ENCODE data around the gene RAET1E.
"Not testable (repeated sequence)": the region's sequence is repeated elsewhere in the genome, so short reads cannot be mapped to it uniquely, and the experiment has no call there.

The RAET1E gene

DNA sequence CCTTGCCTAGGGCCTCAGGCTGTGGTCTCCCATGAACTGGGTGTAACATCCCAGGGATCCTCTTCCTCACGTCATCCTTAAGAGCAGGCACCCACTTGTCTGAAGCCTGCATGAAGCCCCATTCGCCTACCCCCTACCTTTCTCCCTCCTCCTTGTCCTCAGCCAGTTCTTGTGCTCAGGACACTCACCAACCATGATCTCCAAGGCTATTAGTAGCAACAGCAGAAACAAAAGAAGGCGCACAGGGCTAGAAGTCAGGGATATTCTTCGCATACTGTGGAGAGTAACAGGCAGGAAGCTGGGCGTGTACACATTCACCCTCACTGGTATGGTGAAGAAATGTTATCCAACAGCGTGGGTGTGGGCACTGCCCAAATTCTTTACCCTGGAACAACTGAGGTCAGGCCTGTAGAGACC is 7.3 kb downstream of the RAET1E start:
- no peak for DNase-seq (ENCODE audit: low read depth in 2 of 2)

DNA sequence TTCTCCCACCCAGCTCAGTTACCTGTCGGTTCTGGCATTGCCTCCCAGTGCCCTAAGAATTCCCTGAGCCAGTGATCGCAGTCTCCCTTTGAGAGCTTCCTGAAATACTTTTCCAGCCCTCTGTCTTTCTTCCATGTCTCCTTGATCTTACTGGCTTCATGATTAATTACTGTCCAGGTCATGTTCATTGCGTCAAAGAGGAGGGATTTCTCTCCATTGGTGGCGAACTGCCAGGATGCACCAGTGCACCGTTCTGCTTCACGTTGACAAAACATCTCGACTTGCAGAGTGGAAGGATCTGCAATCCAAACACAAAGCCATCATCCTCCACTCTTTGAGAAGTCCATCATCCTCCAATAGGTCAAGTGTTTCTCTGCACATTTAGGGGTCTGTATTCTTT is 8.6 kb downstream of the RAET1E start:
- no peak for DNase-seq (ENCODE audit: low read depth in 2 of 2)

DNA sequence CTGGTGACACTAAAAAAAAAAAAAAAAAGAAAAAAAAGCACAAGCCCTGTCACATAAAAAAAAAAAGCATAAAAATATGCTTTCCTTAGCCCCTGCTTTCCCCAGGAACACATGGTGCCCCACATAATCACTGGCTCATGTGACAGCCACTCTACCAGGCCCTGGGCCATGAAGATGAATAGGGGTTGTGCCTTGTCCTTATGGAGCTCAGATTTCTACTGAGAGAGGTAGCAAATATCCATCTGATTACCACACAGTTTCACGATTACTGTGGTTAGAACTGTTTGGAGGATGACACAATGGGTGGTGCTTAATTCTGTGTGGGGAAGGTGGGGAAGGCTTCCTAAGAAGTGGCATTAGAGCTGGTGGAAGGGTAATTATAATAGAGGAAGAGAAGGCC is 9.3 kb downstream of the RAET1E start:
- DNase-seq (ENCODE audit: low read depth in 2 of 2) = no peak

DNA sequence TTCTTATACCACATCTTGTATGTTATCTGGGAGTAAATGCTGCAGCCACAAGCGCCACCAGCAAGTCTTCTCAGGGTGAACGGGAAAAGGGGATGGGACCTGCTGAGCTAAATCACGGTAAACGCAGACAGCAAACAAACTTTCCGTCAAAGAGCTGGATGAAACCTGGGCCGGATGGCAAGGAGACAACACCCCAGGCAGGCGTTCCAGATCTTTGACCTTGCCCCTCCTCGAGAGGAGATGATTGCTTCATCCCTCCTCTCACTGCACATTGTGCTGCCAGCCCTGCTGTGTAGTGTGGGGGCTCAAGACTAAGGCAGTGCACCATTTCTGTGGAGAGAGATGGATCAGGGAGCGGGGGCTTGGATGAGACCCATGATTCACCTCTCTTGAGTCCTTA is 9.8 kb downstream of the RAET1E start:
- DNase-seq (ENCODE audit: low read depth in 2 of 2) = no peak

DNA sequence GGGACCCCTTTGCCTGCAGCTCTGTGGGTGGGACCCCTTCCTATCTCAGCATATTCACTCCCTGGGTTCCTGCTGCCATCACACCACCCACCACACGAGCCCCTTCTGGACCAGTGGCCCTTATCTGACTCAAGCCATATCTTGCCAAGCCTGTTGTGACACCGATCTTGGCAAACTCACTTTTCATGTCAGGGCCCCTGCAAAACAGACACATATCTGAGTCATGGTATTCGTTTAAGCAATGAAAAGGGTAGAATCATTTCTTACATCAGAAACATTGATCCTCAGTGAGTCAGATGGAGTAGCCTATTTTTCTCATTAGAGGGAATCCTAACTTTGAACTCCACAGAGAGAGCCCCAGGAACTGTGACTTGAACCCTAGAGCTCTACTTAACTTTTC is 10.6 kb downstream of the RAET1E start:
- DNase-seq (ENCODE audit: low read depth in 2 of 2) = no peak

DNA sequence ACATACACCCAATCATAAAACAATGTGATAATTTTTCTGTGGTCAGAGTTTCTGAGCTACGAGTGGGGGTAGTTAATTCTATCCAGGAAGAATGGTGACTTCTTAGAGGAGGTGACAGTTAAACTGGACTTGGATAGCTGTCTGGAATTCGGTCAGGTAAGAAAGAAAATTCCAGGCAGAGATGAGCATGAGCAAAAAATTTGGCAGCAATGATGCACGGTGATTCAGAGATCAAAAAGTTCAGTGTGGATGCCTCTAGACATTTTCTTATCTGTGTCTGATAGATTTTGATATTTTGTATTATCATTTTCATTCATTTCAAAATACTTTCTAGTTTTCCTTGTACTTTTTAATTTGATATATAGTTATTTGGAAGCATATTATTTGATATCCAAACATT is 12.0 kb downstream of the RAET1E start:
- DNase-seq (ENCODE audit: low read depth in 2 of 2) = no peak

DNA sequence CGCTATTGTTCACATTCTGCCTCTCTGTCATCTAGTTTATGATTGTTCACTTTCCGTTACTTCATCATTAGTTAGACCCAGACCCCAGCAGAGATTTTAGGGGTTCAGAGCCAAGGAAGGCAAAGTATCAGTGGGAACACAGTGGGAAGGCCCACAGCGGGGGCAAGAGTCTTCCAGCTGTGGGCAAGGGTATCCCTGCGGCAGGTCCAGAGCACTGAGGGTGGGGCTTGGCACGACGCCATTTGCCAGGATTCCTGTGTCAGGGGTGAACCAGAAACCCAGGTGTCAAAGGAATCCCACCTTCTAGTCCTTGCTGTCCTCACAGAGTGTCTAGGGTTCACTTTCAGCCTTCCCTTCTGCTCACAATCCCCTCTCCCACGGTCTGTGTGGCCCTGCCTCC is 13.3 kb downstream of the RAET1E start:
- DNase-seq (ENCODE audit: low read depth in 2 of 2) = no peak

DNA sequence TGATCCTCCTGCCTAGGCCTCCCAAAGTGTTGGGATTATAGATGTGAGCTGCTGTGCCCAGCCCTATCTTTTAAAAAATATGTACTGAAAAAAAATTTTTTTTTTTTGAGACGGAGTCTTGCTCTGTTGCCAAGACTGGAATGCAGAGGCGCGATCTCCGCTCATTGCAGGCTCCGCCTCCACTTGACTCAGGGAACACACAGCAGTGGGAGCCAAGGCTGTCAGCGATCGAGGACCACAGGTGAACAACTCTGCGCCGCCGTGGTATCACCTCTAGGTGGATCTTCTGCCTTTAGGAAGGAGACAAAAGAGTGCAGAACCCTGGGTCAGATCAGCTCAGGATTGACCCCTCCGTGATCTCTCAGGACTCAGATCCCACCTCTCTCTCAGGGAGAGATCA is 13.7 kb downstream of the RAET1E start:
- no peak for DNase-seq (ENCODE audit: low read depth in 2 of 2)

DNA sequence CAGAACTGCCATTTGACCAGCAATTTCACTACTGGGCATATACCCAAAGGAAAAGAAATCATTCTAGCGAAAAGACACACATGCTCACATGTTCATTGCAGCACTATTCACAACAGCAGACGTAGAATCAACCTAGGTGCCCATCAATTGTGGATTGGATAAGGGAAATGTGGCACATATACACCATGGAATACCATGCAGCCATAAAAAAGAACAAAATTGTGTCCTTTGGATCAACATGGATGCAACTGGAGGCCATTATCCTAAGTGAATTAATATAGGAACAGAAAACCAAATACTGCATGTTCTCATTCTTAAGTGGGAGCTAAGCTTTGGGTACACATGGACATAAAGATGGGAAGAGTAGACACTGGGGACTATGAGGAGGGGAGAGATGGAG is 16.1 kb downstream of the RAET1E start:
- no peak for DNase-seq (ENCODE audit: low read depth in 2 of 2)

DNA sequence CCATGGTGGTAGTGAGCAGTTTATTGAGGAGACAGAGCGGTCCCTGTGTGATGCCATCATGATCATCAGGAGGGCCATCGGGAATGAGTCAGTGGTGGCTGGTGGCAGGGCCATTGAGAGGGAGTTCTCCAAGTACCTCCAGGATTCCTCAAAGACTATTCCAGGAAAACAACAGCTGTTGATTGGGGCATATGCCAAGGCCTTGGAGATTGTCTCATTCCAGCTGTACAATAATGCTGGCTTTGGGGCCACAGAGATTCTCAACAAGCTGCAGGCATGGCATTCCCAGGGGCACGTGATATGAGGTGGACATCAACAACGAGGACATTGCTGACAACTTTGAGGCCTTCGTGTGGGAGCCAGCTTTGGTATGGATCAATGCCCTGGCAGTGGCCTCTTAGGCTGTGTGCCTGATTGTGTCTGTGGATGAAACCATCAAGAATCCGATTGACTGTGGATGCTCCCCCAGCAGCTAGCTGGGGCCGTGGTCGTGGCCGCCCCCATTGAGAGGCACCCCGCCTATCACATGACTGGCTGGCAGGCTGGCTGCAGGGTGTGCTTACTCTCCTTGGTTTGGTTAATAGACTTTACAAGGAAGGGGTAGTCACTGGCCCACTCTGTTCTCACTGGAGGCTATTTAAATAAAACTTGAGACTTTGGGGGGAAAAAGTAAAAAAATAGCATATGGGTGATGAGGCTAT is 16.7 kb downstream of the RAET1E start:
- no peak for DNase-seq (ENCODE audit: low read depth in 2 of 2)

DNA sequence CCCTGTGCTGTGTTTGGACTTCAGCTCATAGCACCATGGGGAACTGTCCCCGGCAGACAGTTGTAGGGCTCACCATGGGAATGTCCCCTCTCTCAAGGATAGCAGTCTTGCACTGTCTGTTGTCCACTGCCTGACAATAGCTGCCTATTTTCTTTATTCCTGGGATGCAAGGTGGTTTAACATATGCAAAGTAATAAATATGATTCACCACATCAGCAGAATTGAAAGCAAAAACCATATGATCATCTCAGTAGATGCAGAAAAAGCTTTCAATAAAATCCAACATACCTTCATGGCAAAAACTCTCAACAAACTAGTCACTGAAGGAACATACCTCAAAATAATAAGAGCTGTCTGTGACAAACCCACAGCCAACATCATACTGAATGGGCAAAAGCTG is 20.3 kb downstream of the RAET1E start:
- DNase-seq (ENCODE audit: low read depth in 2 of 2) = no peak

DNA sequence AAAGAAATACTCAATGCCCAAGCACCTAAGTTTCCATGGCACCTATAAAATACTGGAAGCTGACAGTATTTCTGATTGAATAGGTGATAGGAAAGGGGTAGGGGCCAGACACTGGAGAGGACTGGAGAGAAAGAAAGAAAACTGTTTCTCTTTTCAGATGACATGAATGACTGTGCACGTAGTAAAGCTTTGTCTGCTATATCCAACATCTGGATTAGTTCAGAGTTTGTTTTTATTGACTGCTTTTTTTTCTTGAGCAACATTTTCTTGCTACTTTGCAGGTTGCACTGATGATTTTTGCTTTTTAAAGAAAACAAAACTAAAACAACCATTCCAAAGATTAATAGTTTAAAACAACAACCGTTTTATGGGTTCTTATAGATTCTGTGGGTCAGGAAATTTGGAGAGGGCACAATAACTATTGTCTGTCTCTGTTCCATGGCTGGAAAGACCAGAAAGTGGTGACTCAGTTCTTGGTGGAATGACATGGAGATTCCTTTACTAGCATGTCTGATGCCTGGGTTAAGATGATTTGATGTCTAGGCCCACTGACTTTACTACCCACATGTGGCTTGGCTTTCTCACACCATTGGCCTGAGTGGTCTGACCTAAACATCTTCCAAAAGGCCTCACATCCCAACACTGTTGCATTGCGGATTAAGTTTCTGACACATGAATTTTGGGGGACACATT is 21.5 kb downstream of the RAET1E start:
- DNase-seq (ENCODE audit: low read depth in 2 of 2) = no peak

DNA sequence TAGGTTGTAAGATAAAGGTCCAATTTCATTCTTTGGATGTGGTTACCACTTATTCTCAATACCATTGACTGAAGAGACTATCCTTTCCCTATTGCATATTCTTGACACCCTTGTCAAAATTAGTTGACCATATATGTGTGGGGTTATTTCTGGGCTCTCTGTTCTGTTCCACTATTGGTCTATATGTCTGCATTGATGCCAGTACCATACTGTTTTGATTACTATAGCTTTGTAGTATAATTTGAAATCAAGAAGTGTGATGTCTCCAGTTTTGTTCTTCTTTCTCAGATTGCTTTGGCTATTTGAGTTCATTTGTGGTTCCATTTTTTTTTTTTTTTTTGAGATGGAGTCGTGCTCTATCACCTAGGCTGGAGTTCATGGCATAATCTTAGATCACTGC is 25.7 kb downstream of the RAET1E start:
- no peak for DNase-seq (ENCODE audit: low read depth in 2 of 2)

DNA sequence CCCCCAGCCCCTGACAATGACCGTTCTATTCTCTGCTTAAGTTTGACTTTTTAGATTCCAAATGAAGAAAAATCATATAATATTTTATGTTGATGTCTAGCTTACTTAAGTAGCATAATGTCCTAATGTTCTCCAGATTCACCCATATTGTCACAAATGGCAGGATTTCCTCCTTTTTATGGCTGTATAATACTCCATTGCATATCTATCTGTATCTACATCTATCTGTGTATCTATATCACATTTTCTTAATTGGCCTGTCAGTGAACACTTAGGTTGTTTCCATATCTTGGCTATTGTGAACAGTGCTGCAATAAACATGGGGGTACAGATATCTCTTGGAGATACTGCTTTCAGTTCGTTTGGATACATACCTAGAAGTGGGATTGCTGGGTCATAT is 26.7 kb downstream of the RAET1E start:
- no peak for DNase-seq (ENCODE audit: low read depth in 2 of 2)

DNA sequence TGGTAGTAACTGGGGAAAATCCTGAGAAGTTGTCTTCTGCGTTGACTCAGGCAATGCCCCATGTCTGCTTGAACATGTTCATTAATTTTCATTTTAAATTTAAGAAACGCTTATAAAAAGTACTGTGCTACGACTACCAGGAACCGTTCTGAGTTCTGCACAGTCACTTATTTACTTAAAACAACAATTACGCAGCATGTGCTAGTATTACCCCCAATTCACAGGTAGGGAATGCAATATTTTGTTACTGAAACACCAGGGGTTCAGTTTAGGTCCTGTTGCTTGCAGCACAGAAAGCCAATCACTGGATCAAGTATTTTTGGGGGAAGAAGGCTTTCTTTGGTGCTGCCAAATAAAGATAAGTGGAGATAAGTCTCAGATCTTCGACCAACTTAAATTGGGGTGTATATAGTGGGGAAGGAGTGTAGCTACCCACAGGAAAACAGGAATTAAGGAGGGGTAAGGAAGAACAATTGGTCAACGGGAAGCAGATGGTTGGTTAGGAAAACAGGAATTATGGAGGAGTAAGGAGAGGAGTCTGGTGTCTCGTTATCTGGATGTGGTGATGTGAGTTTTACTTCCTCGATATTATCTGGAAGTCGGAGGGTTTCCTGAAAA is 28.5 kb downstream of the RAET1E start:
- DNase-seq (ENCODE audit: low read depth in 2 of 2) = no peak

DNA sequence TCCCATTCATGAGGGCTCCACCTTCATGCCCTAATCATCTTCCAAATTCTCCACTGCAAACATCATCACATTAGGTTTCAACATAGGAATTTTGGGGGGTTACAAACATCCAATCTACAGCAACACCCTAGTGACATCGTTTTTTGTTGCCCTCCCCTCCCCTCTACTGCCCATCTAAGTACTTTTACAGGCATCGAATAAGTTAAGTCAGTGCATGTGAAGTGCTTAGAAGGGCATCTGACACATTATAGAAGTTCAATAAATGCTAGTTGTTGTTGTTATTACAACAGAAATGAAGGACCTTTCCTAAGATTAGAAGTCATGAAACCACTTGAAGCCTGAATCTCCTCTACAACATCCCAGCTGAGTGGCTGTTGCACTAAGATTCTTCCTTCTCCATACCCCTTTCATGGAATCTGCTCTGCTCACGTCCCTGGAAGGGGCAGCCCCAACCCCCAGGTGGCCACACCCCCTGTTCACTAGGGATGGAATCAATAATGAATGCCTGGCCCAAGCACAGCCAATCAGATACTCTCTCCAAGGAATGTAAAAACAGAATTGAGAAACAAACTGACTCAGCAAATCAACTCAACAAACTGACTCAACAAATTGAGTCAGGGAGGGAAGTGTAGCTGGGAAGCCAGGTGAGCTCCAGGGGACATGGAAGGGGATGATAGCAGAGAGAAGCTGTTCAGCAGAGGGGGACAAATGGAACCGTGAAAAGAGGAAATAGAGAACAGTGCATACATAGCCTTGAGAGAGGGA is 29.9 kb downstream of the RAET1E start:
- no peak for DNase-seq (ENCODE audit: low read depth in 2 of 2)

DNA sequence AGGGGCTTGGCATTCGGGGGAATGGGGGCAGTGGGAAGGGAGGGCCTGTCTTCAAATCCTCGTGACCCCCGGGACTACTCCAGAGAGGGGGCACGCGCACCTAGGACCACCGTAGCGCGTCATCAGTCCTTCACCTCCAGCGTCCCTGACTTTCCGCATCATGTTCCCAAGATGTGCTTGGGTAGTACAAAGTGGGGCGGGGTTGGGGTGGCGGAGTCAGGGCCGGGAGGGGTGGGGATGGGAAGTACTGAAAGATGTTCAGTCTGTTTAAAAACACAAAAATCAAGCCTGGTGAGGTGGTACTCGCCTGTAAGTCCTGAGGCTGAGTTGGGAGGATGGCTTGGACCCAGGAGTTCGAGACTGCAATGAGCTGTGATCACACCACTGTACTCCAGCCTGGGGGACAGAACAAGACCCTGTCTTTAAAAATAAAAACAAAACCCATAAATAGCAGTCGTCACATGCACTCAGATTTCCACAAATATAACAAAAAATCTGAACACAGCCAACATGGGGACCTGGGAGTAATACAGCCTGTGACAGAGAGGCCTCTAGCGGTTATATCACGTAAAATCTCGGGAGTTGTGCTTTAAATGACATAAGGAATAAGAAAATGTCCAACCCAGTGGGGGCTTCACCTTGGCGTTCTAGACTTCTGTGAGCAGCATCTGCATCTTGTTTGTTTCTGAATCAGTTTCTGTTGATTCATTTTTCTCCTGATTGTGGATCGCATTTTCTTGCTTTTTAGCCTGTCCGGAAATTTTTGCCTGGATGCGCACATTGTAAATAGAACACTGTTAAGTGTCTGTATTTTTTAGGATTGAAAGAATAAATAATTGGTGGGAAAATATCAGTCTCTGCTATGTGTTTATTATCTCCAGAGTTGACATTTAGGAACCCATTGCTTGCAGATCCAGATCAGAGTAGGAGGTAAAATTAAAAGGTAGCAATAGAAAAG is 33.1 kb downstream of the RAET1E start:
- DNase-seq (ENCODE audit: low read depth in 2 of 2) = no peak

DNA sequence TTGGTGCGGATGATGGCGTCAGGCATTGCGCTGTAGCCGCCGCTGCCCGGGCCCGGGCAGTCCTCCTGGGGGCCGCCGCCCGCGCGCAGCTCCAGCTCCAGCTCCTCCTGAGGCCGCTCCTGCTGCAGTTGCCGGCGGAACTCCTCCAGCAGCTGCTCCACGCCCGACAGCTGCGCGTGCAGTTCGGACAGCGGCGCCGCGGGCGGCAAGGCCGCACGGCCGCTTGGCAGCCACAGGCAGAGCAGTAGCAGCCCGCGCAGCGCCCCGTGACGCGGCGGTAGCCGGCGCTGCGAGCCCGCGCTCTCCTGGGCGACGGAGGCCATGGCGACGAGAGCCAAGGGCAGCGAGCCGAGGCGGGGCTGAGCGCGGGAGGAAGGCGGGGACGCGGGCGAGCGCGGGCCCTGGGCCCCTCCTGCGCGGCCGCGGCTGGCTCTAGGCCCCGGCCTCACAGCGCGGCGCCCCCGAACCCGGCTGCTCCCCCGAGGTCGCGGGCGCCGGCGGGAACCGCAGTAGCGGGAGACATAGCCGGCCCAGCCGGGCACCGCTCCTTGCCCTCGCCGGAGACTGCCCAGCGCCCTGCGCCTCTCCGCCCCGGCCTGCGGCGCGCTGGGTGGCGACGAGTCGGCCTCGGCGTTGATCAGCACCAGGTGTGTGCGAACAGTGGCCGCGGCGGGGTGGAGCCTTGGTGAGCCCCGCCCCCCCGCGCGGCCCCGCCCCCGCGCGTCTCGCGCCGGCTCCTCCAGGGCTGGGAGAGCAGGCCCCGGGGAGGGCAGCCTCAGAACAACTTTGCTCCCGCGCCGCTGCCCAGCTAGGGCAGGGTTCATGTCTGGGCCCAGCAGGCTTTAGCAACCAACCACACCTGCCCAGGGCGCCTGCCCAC is 34.0 kb downstream of the RAET1E start, which contains the start of gene LRP11:
Gene LRP11 (minus strand): TSS at position 662 of the 880 bp plus-strand sequence. CDS start 339 bp downstream, at position 323.
- DNase-seq (ENCODE audit: low read depth in 2 of 2) = peak; percentile 55 to 63

DNA sequence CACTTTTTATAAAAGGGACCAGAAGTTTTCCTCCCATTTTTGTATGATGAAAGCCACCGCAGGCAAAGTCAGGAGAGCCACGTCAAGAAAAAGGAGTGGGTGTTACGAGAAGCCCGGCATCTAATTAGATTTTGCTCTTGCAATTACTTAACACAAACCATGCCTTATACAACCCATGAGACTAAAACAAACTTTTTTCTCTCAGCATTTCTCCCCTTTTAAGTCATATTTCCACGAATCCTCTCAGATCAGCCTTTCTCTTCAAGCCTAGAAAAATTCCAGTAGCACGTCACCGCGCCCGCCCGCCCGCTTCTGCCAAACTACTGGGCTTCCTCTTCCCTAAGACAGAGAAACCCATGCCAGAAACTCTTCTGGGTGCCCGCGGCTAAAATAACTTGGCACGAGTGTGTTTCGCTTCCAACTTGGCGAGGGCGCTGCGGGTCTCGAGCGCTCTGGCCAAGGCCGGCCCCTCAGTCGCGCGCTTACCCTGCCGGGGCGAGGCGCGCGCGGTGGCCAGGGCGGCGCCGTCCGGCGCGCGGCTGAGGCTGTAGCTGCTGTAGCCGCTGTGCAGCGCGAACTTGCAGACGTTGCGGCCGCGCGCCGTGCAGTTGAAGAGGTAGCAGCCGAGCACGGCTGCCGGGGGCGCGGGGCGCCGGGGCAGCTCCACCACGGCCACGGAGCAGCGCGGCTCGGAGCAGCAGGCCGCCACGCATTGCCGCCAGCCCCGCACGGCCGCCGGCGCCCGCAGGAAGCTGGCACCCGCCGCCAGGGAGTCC is 34.8 kb downstream of the RAET1E start:
- no peak for DNase-seq (ENCODE audit: low read depth in 2 of 2)

DNA sequence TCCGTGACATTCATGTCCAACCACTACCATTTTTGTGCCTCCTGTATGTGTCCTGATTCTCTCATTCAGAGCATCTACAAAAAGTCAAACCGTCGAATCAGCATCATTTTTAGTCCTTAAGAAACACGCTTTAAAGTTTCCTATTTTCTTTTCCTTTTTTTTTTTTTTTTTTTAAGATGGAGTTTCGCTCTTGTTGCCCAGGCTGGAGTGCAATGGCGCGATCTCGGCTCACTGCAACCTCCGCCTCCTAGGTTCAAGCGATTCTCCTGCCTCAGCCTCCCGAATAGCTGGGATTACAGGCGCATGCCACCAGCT is 35.5 kb downstream of the RAET1E start:
- not testable (repeated sequence) for DNase-seq (ENCODE audit: low read depth in 2 of 2)

All from activated CD8-positive, alpha-beta memory T cell treated with anti-CD3 and anti-CD28 coated beads for 4 hours (primary cell).